HFFc6 (cell line): ENCODE results near the gene LIME1. TPM values are rescaled to one million over a fixed set of nuclear protein-coding genes. Genes with fewer than 3 reads are reported as not detected.

Source experiments
- DNase-seq: peaks from one replicate; pipeline ENCODE4 v3.0.0-alpha.2; 2018
- H3K27ac Mint-ChIP-seq: 2 replicates; pipeline ENCODE4 v1.8.0; 2020; ENCODE audit warnings: mild to moderate bottlenecking, mixed read lengths
- H3K27me3 Mint-ChIP-seq: 2 replicates; pipeline ENCODE4 v1.8.0; 2021; ENCODE audit warnings: mild to moderate bottlenecking, moderate library complexity, mixed read lengths; ENCODE audit not compliant: insufficient read depth
- H3K36me3 Mint-ChIP-seq: 2 replicates; pipeline ENCODE4 v1.8.0; 2021; ENCODE audit warnings: low read depth, mixed read lengths
- H3K4me1 Mint-ChIP-seq: 2 replicates; pipeline ENCODE4 v1.8.0; 2020; ENCODE audit warnings: low read depth, mixed read lengths
- H3K4me3 Mint-ChIP-seq: 2 replicates; pipeline ENCODE4 v1.8.0; 2020; ENCODE audit warnings: mild to moderate bottlenecking, moderate library complexity, mixed read lengths
- H3K9me3 Mint-ChIP-seq: 2 replicates; pipeline ENCODE4 v1.8.0; 2020; ENCODE audit warnings: mild to moderate bottlenecking, mixed read lengths
- total RNA-seq, 6 experiments: library from RNA; stranded (reverse); fragmentation: NEBNext Ultra II Directional; extraction: Animal tissue kit (Norgen Biotek cat#: 25700); gene quantifications; 2 replicates in 1 of 6; 3 replicates in 5 of 6; pipeline ENCODE4 v1.2.3, GENCODE V29; 2021
- TF ChIP-seq, protein P1 (sequence below): fragments of 200-600 bp; sonication (generic); IDR thresholded peaks from 2 replicates; pipeline ENCODE4 v1.5.0; 2021; ENCODE audit warnings: antibody characterized with exemption, mild to moderate bottlenecking

Gene LIME1
- total RNA-seq, 6 experiments from 2014 or later: 3.4 to 6.1 (median 4.6) TPM

DNA sequence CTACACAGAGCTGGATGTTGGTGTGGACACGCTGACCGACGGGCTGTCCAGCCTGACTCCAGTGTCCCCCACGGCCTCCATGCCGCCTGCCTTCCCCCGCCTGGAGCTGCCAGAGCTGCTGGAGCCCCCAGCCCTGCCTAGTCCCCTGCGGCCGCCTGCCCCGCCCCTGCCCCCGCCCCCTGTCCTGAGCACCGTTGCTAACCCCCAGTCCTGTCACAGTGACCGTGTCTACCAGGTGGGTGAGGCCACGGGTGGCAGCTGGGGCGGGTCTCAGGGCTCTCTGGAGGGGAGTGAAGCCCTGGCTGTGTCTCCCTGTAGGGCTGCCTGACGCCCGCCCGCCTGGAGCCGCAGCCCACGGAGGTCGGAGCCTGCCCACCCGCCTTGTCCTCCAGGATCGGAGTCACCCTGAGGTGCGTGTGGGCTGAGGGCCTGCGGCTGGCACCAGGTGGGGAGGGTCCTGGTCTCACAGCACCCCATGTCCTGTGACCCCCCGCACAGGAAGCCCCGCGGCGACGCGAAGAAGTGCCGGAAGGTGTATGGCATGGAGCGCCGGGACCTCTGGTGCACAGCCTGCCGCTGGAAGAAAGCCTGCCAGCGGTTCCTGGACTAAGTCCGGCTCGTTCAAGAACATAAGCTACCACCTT, 6.0 kb downstream of the LIME1 start:
- Mint-ChIP-seq H3K4me1 (no peaks in the 10 kb centered on the region), H3K9me3 (no peaks in the 10 kb centered on the region), H3K27ac (no peak overlapping the region), H3K4me3 (no peak overlapping the region), H3K36me3 (peaks cover 4% of the 10 kb centered on the region; the same call in 1 of the 2 replicates), H3K27me3 (no peaks in the 10 kb centered on the region; the same call in 1 of the 2 replicates)
- TF ChIP-seq, protein P1, sequence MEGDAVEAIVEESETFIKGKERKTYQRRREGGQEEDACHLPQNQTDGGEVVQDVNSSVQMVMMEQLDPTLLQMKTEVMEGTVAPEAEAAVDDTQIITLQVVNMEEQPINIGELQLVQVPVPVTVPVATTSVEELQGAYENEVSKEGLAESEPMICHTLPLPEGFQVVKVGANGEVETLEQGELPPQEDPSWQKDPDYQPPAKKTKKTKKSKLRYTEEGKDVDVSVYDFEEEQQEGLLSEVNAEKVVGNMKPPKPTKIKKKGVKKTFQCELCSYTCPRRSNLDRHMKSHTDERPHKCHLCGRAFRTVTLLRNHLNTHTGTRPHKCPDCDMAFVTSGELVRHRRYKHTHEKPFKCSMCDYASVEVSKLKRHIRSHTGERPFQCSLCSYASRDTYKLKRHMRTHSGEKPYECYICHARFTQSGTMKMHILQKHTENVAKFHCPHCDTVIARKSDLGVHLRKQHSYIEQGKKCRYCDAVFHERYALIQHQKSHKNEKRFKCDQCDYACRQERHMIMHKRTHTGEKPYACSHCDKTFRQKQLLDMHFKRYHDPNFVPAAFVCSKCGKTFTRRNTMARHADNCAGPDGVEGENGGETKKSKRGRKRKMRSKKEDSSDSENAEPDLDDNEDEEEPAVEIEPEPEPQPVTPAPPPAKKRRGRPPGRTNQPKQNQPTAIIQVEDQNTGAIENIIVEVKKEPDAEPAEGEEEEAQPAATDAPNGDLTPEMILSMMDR: no peak
- no peak for DNase-seq

DNA sequence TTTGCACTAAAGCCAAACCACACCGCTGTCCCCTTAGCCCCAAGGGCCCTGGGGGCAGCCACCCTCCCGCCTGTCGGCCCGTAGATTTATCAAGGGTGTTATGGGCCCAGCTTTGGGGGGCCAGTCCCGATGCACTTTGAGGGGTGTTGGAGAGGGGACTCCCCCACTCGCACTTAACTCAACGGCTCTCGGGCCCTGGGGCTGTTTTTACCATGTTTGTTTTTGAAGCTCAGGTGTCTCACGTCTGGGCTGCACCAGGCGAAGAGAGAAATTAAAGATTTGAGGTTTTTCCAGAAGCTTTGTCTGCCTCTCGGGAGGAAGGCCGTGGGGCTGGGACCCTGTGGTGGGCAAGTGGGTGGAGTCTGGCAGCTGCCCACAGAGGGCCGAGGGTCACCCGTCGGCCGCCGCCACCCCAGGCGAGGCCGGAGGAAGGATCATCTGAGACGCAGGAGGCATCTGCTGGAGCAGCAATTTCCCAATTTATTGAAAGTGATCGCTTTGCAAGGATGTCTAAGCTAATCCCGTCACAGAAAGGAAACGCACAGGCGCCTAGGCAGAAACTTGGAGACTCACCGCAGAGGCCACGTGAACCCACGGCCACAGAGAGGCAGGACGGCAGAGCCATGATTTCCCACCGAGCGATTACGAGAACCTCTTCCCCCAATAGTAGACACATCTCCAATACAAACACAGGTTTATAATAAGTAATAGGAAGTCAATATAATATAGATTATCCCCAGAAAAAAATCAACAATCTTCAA, 6.9 kb downstream of the LIME1 start:
- H3K27me3 Mint-ChIP-seq: no peaks in the 10 kb centered on the region; the same call in 1 of the 2 replicates
- H3K4me1 Mint-ChIP-seq: no peaks in the 10 kb centered on the region
- DNase-seq: no peak
- no peaks in the 10 kb centered on the region for H3K9me3 Mint-ChIP-seq
- TF ChIP-seq, protein P1: no peak
- no peak overlapping the region for H3K27ac Mint-ChIP-seq
- H3K36me3 Mint-ChIP-seq: peaks cover 4% of the 10 kb centered on the region; the same call in 1 of the 2 replicates
- no peak overlapping the region for H3K4me3 Mint-ChIP-seq

DNA sequence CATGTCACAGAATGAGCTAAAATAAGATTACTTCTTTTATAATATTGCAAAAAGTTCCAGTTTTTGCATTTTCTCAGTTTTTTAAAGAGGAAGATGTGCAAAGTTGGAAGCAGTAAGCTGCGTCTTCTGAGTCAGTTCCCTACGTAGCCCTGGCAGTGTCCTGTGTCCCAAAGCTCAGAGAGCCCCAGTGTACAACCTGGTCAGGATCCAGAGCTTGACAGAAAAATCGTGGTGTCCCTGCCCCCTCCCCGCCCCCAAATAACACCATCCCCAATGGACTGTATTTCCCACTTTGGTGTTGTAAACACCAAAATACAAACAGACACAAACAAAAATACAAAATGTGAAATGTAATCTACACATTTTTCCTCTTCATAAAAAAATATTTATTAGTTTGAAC, 7.7 kb downstream of the LIME1 start:
- H3K9me3 Mint-ChIP-seq: no peaks in the 10 kb centered on the region
- H3K4me3 Mint-ChIP-seq: no peak overlapping the region
- TF ChIP-seq, protein P1: no peak
- peaks cover 4% of the 10 kb centered on the region; the same call in 1 of the 2 replicates for H3K36me3 Mint-ChIP-seq
- no peaks in the 10 kb centered on the region; the same call in 1 of the 2 replicates for H3K27me3 Mint-ChIP-seq
- no peak overlapping the region for H3K27ac Mint-ChIP-seq
- DNase-seq: no peak
- H3K4me1 Mint-ChIP-seq: no peaks in the 10 kb centered on the region

DNA sequence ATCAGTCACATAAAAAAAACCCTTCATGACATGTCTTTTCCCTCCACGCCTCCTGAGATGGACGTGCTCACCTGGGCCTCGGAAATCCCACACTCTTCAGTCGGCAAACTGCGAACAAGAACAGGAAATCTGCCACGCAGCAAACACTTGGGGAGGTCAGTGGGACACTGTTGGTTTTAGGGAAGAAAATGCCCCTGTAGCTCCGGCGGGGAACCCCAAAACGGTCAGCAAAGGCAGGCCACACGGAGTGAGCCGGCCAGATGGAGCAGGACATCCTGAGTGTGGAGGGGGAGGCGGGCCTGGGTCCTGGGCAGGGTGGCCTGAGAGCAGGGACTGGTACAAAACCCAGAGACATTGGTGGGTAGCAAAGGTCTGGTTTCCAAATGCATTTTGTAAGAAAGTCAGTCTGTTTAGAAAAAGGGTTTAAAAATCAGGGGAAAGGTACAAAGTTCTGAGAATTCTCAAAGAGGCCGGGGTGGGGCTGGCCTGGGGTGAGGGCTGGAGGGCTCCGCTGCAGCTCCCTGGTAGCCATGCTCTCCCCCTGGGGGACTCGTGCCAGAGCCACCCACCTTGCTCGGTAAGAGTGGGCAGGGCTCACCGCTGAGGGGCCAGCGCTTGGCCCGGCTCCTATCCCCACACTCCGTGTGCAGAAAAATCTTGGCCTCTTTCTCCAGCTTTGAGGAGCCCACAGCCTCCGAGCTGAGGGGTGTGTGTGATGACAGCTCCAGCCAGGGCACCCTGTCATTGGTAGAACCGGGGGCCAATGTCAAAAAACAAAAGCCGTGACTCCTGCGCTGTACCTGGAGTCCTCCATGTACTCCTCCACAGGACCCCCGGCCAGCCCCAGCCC, 8.3 kb downstream of the LIME1 start:
- Mint-ChIP-seq H3K27me3 (no peaks in the 10 kb centered on the region; the same call in 1 of the 2 replicates), H3K36me3 (peaks cover 4% of the 10 kb centered on the region; the same call in 1 of the 2 replicates)
- no peak for DNase-seq

DNA sequence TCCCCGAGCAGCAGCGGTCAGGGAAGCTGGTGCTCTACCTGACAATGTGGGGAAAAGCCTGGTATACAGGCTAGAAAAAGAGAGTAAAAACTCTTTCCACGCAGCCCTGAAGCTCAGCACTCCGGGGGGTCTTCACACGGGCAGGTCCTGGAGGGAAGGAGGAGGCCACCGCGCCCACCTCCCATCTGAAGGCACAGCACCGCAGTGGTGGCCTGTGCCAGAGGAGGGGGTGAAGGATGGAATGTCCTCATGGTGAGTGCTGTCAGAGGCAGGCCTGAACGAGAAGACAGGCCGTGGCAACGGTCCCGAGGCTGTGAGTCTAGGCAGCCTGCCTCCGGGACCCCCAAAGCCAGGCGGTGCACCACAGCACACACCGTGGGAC, 9.0 kb downstream of the LIME1 start:
- DNase-seq: no peak
- Mint-ChIP-seq H3K36me3 (peaks cover 4% of the 10 kb centered on the region; the same call in 1 of the 2 replicates), H3K4me3 (no peak overlapping the region), H3K27me3 (no peaks in the 10 kb centered on the region; the same call in 1 of the 2 replicates), H3K27ac (no peak overlapping the region), H3K9me3 (no peaks in the 10 kb centered on the region), H3K4me1 (no peaks in the 10 kb centered on the region)
- TF ChIP-seq, protein P1: no peak

More for the DNA sequence above, 8.3 kb downstream of the LIME1 start:
- Mint-ChIP-seq H3K4me3 (no peak overlapping the region), H3K4me1 (no peaks in the 10 kb centered on the region), H3K27ac (no peak overlapping the region), H3K9me3 (no peaks in the 10 kb centered on the region)
- TF ChIP-seq, protein P1: no peak
